HG03135 (cell line): ENCODE data around the gene ANKRD24.
"Not testable (repeated sequence)": the region's sequence is repeated elsewhere in the genome, so short reads cannot be mapped to it uniquely, and the experiment has no call there.

Experiments
- ATAC-seq: cut with Tn5 transposase; IDR thresholded peaks from one replicate; pipeline ENCODE4 v1.9.1; 2021; ENCODE audit warnings: mild to moderate bottlenecking, moderate library complexity; ENCODE audit not compliant: unreplicated experiment

ANKRD24 gene

DNA sequence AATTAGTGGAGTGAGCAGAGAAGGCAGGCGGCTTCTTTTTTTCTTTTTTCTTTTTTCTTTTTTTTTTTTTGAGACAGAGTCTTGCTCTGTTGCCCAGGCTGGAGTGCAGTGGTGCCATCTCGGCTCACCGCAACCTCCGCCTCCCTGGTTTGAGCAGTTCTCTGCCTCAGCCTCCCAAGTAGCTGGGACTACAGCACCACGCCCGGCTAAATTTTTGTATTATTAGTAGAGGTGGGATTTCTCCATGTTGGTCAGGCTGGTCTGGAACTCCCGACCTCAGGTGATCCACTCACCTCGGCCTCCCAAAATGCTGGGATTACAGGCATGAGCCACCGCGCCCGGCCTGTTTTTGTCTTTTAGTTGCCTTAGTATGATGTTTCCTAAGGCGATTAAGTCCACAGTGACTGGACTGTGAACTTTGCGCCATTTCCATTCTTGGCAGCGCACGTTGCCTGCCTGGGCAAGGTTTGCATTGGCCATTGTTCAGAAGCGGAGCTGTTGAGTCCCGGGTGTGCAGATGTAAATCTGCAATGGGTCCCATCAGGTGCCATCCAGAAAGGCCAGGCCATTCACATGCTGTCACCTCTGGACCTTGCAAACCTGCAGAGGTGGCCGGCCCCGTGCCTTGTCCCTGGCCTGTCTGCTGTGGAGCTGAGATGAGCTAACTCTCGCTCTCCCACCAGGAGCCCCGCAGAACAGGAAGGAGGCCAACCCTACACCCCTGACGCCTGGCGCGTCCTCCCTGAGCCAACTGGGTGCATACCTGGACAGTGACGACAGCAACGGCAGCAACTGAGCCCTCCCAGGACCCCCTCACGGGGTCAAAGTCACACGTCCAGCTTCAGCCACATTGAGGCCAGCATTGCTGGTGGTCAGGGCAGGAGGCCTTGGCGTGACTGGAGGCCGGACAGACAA, 85.7 kb downstream of the ANKRD24 start:
- no peak for ATAC-seq

DNA sequence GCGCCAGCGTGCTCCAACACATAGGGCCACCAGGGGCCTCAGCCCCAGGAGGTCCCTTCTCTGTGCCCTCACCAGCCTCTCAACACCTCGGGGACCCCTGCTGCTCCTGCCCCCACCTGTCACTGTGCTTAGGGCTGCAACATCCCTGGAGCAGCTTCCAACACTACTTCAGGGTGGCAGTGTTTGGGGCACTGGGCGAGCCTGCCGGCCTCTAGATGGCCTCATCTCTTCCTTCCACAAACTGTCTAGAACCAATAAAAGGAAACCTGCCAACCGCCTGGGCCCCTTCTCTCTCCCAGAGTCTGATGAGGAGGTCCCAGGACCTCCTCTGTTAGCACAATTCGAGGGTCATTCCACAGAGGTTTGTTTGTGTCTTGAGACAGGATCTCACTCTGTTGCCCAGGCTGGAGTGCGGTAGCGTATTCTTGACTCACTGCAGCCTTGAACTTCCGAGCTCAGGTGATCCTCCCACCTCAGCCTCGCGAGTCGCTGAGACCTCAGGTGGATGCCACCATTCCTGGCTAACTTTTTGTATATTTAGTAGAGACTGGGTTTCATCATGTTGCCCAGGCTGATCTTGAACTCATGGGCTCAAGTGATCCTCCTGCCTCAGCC, 86.4 kb downstream of the ANKRD24 start:
- ATAC-seq, result no peak

GRCh38 chr19:4272894-4273293, 90.4 kb downstream of the ANKRD24 start:
- ATAC-seq, result no peak

DNA sequence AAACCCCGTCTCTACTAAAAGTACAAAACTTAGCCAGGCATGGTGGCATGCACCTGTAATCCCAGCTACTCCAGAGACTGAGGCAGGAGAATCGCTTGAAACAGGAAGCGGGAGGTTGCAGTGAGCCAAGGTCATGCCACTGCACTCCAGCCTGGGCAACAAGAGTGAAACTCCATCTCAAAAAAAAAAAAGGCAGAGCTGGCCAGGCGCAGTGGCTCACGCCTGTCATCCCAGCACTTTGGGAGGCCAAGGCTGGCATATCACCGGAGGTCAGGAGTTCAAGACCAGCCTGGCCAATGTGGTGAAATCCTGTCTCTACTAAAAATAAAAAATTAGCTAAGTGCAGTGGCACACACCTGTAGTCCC, 91.8 kb downstream of the ANKRD24 start:
- not testable (repeated sequence) for ATAC-seq
